ENCODE results near the gene HTR4.

DNA sequence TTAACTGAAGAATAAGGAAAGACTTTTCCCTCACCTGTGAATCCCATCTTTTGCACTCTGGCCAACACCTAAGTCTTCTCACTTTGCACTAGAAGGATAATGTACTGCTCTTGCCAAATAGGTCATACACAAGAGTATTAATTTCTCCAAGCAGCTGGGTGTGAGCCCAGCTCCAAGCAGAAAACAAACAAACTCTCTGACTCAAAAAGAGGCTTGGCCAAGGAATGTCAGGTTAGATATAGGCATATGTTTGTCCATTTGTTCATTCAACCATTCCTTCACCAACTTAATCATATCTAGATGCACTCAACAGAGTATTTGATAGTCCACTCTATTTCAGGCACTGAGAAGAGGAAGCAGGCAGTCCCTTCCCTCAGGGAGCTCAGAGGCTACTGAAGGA, 84.4 kb downstream of the HTR4 start:
- no peak for TF ChIP-seq CTCF (IDR thresholded peaks at IDR 0.05 in 2 of 3, conservative IDR thresholded peaks at IDR 0.05 in 1 of 3; ENCODE audit: borderline replicate concordance in 1 of 3, insufficient read depth in 1 of 3, low read depth in 2 of 3, low read length in 2 of 3)
- TF ChIP-seq POLR2A (IDR thresholded peaks at IDR 0.05; ENCODE audit: borderline replicate concordance, extremely low read depth, insufficient read depth, insufficient read length), result no peak
- no peak for TF ChIP-seq POLR2AphosphoS5 (IDR thresholded peaks at IDR 0.05; ENCODE audit: low read depth, low read length)
- TF ChIP-seq SIN3A (IDR thresholded peaks at IDR 0.05; ENCODE audit: low read depth), result no peak
- TF ChIP-seq TCF7L2 (IDR thresholded peaks at IDR 0.05; ENCODE audit: borderline replicate concordance, extremely low read depth, insufficient read depth, insufficient read length), result no peak
- TF ChIP-seq, protein P1, sequence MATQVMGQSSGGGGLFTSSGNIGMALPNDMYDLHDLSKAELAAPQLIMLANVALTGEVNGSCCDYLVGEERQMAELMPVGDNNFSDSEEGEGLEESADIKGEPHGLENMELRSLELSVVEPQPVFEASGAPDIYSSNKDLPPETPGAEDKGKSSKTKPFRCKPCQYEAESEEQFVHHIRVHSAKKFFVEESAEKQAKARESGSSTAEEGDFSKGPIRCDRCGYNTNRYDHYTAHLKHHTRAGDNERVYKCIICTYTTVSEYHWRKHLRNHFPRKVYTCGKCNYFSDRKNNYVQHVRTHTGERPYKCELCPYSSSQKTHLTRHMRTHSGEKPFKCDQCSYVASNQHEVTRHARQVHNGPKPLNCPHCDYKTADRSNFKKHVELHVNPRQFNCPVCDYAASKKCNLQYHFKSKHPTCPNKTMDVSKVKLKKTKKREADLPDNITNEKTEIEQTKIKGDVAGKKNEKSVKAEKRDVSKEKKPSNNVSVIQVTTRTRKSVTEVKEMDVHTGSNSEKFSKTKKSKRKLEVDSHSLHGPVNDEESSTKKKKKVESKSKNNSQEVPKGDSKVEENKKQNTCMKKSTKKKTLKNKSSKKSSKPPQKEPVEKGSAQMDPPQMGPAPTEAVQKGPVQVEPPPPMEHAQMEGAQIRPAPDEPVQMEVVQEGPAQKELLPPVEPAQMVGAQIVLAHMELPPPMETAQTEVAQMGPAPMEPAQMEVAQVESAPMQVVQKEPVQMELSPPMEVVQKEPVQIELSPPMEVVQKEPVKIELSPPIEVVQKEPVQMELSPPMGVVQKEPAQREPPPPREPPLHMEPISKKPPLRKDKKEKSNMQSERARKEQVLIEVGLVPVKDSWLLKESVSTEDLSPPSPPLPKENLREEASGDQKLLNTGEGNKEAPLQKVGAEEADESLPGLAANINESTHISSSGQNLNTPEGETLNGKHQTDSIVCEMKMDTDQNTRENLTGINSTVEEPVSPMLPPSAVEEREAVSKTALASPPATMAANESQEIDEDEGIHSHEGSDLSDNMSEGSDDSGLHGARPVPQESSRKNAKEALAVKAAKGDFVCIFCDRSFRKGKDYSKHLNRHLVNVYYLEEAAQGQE (IDR thresholded peaks at IDR 0.05; ENCODE audit: low read depth), result no peak
- no peak for TF ChIP-seq JUND (IDR thresholded peaks at IDR 0.05)
- TF ChIP-seq, protein P2, sequence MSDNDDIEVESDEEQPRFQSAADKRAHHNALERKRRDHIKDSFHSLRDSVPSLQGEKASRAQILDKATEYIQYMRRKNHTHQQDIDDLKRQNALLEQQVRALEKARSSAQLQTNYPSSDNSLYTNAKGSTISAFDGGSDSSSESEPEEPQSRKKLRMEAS (IDR thresholded peaks at IDR 0.05), result no peak
- no peak for TF ChIP-seq EGR1 (IDR thresholded peaks at IDR 0.05; ENCODE audit: low read depth)
- TF ChIP-seq YY1 (IDR thresholded peaks at IDR 0.05; ENCODE audit: extremely low read depth, insufficient replicate concordance, low read depth, low read length), result no peak
- no peak for TF ChIP-seq EZH2phosphoT487 (IDR thresholded peaks at IDR 0.05; ENCODE audit: borderline replicate concordance)
- TF ChIP-seq EZH2 (IDR thresholded peaks at IDR 0.05), result no peak
- no peak for TF ChIP-seq SP1 (IDR thresholded peaks at IDR 0.05; ENCODE audit: low read depth)
- TF ChIP-seq SRF (IDR thresholded peaks at IDR 0.05; ENCODE audit: low read depth), result no peak
